Mucosa of stomach (tissue), 1 donor: ENCODE data around the gene CXADR.

Experiments used
- H3K27me3 ChIP-seq: one replicate; pipeline ENCODE4 v1.7.0; 2013; ENCODE audit warnings: mild to moderate bottlenecking, low read length; ENCODE audit not compliant: control insufficient read depth, insufficient read depth
- H3K36me3 ChIP-seq: one replicate; pipeline ENCODE4 v1.7.0; 2013; ENCODE audit warnings: low read length; ENCODE audit not compliant: control insufficient read depth, insufficient read depth
- H3K4me1 ChIP-seq: one replicate; pipeline ENCODE4 v1.7.0; 2013; ENCODE audit warnings: mild to moderate bottlenecking, low read length; ENCODE audit not compliant: control insufficient read depth, insufficient read depth
- H3K4me3 ChIP-seq: one replicate; pipeline ENCODE4 v1.7.0; 2013; ENCODE audit warnings: low read length
- H3K9ac ChIP-seq: one replicate; pipeline ENCODE4 v1.7.0; 2013; ENCODE audit warnings: mild to moderate bottlenecking, low read length, moderate library complexity
- H3K9me3 ChIP-seq: one replicate; pipeline ENCODE4 v1.7.0; 2013; ENCODE audit warnings: mild to moderate bottlenecking, low read length, moderate library complexity; ENCODE audit not compliant: control insufficient read depth
- donor health status: Pancreatic carcinoma.

CXADR gene

GRCh38 chr21:17583898-17584297 is 71.1 kb downstream of the CXADR start:
- H3K36me3 ChIP-seq, result no peaks in the 10 kb centered on the region
- no peaks in the 10 kb centered on the region for H3K9me3 ChIP-seq
- no peak overlapping the region for H3K9ac ChIP-seq
- no peak overlapping the region for H3K4me3 ChIP-seq
- H3K27me3 ChIP-seq, result no peaks in the 10 kb centered on the region
- peaks cover 1% of the 10 kb centered on the region for H3K4me1 ChIP-seq

- no peaks in the 10 kb centered on the region for H3K9me3 ChIP-seq
- no peaks in the 10 kb centered on the region for H3K27me3 ChIP-seq
- H3K9ac ChIP-seq, result no peak overlapping the region
- no peaks in the 10 kb centered on the region for H3K36me3 ChIP-seq
- no peak overlapping the region for H3K4me3 ChIP-seq
- H3K4me1 ChIP-seq, result no peaks in the 10 kb centered on the region
Observed at GRCh38 chr21:17585875-17586450, 73.1 kb downstream of the CXADR start.

GRCh38 chr21:17590430-17590829 is 77.6 kb downstream of the CXADR start:
- H3K36me3 ChIP-seq, result no peaks in the 10 kb centered on the region
- H3K9me3 ChIP-seq, result no peaks in the 10 kb centered on the region
- H3K27me3 ChIP-seq, result no peaks in the 10 kb centered on the region
- H3K9ac ChIP-seq, result no peak overlapping the region
- no peaks in the 10 kb centered on the region for H3K4me1 ChIP-seq
- no peak overlapping the region for H3K4me3 ChIP-seq

- no peaks in the 10 kb centered on the region for H3K4me1 ChIP-seq
- no peak overlapping the region for H3K9ac ChIP-seq
- H3K9me3 ChIP-seq, result no peaks in the 10 kb centered on the region
- no peaks in the 10 kb centered on the region for H3K27me3 ChIP-seq
- no peaks in the 10 kb centered on the region for H3K36me3 ChIP-seq
- no peak overlapping the region for H3K4me3 ChIP-seq
Observed at GRCh38 chr21:17597680-17598079, 84.8 kb downstream of the CXADR start.

- Histone ChIP-seq H3K9ac (no peak overlapping the region), H3K9me3 (no peaks in the 10 kb centered on the region), H3K27me3 (no peaks in the 10 kb centered on the region), H3K4me3 (no peak overlapping the region), H3K36me3 (no peaks in the 10 kb centered on the region), H3K4me1 (no peaks in the 10 kb centered on the region)
Observed at GRCh38 chr21:17598437-17598836, 85.6 kb downstream of the CXADR start.

- Histone ChIP-seq H3K4me3 (no peak overlapping the region), H3K9me3 (no peaks in the 10 kb centered on the region), H3K36me3 (peaks cover 3% of the 10 kb centered on the region), H3K27me3 (no peaks in the 10 kb centered on the region), H3K4me1 (no peaks in the 10 kb centered on the region), H3K9ac (no peak overlapping the region)
Observed at GRCh38 chr21:17602874-17603273, 90.0 kb downstream of the CXADR start.

GRCh38 chr21:17607684-17608083 is 94.8 kb downstream of the CXADR start:
- H3K36me3 ChIP-seq, result peaks cover 4% of the 10 kb centered on the region
- H3K27me3 ChIP-seq, result no peaks in the 10 kb centered on the region
- no peaks in the 10 kb centered on the region for H3K9me3 ChIP-seq
- H3K4me1 ChIP-seq, result peaks cover 6% of the 10 kb centered on the region
- H3K9ac ChIP-seq, result no peak overlapping the region
- H3K4me3 ChIP-seq, result no peak overlapping the region

GRCh38 chr21:17609681-17610080 is 96.8 kb downstream of the CXADR start:
- H3K4me3 ChIP-seq, result no peak overlapping the region
- no peak overlapping the region for H3K9ac ChIP-seq
- peaks cover 4% of the 10 kb centered on the region for H3K36me3 ChIP-seq
- peaks cover 6% of the 10 kb centered on the region for H3K4me1 ChIP-seq
- H3K9me3 ChIP-seq, result no peaks in the 10 kb centered on the region
- no peaks in the 10 kb centered on the region for H3K27me3 ChIP-seq

GRCh38 chr21:17610911-17611310 is 98.1 kb downstream of the CXADR start:
- Histone ChIP-seq H3K9me3 (no peaks in the 10 kb centered on the region), H3K27me3 (no peaks in the 10 kb centered on the region), H3K4me1 (peaks cover 6% of the 10 kb centered on the region), H3K36me3 (peaks cover 4% of the 10 kb centered on the region), H3K9ac (peak overlapping the region; percentile 90), H3K4me3 (peak overlapping the region; percentile 65)

GRCh38 chr21:17611414-17612022 is 98.7 kb downstream of the CXADR start:
- Histone ChIP-seq H3K36me3 (peaks cover 4% of the 10 kb centered on the region), H3K9ac (peak overlapping the region; percentile 90), H3K9me3 (no peaks in the 10 kb centered on the region), H3K4me3 (peak overlapping the region; percentile 65), H3K4me1 (peaks cover 6% of the 10 kb centered on the region), H3K27me3 (no peaks in the 10 kb centered on the region)

GRCh38 chr21:17612023-17612564 is 99.3 kb downstream of the CXADR start:
- peaks cover 4% of the 10 kb centered on the region for H3K36me3 ChIP-seq
- H3K4me1 ChIP-seq, result peaks cover 6% of the 10 kb centered on the region
- no peaks in the 10 kb centered on the region for H3K27me3 ChIP-seq
- H3K9me3 ChIP-seq, result no peaks in the 10 kb centered on the region
- peak overlapping the region; percentile 90 for H3K9ac ChIP-seq
- H3K4me3 ChIP-seq, result peak overlapping the region; percentile 65

- peaks cover 2% of the 10 kb centered on the region for H3K36me3 ChIP-seq
- no peaks in the 10 kb centered on the region for H3K9me3 ChIP-seq
- H3K9ac ChIP-seq, result peak within 1 kb of the TSS; percentile 90
- H3K4me1 ChIP-seq, result peaks cover 6% of the 10 kb centered on the region
- H3K4me3 ChIP-seq, result peak within 1 kb of the TSS; percentile 65
- H3K27me3 ChIP-seq, result no peaks in the 10 kb centered on the region
Observed at GRCh38 chr21:17612565-17613241, 99.9 kb downstream of the CXADR start, which contains the start of gene BTG3. Gene BTG3 (minus strand): TSS chr21:17612901. CDS start chr21:17609144, 3,757 bp downstream.
